Measurements from ENCODE around the gene ABAT. TPM values are rescaled to one million over a fixed set of nuclear protein-coding genes. Genes with fewer than 3 reads are reported as not detected.

The ABAT gene
- total RNA-seq, 1 experiment from 2014 or later: 4.7 TPM

DNA sequence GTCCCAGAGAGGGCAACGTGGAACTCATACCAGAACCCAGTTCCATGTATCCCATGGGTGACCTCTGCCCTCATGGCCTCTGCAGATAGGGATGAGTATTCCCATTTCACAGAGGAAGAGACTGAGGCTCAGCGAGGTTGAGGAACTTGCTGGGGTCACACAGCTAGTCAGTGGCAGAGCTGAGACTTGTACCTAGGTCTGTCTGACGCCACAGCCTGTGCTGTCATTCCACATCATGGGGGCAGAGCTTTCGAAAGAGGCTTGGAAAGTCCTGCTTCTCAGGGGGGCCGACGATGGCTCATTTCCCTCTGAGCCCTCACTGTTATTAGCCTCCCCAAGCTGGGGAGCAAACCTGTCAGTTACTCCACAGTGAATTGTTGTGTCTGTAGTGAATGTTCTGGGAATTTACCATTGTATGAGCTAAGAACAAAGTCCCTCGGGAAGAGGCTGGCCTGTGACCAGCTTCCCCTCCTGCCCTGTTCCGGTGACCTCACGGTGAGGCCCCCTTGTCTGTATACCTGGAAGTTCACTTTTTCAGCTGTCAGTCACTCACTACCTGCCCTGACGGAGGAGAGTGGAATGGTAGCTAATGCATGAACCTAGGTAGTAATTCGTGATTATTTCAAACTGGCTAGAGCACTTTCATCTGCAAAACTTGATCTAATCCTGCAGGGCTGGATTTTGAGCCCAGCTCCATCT lies 44.0 kb upstream of the ABAT start:
- intact Hi-C loops (cut with micrococcal nuclease): no loop called here

More for the DNA sequence above, 44.0 kb upstream of the ABAT start:
- RAD21 ChIA-PET (ENCODE audit: low non-redundant PET in 1 of 2, low total read pairs in 2 of 2, uncharacterized antibody in 2 of 2, unreplicated experiment in 2 of 2): no interaction called here
- CTCF ChIA-PET: no interaction called here
- Histone ChIP-seq H2AFZ (ENCODE audit: low read depth, low read length, poor library complexity, severe bottlenecking) (no peak overlapping the region), H3K9me3 (ENCODE audit: control insufficient read depth in 1 of 2, insufficient read depth in 1 of 2, low read depth in 1 of 2, low read length in 2 of 2) (no peaks in the 10 kb centered on the region), H3K27ac (ENCODE audit: low read depth, low read length) (no peak overlapping the region), H3K27me3 (ENCODE audit: insufficient read depth, low read length) (no peaks in the 10 kb centered on the region), H3K4me2 (ENCODE audit: low read length) (no peak overlapping the region), H4K20me1 (ENCODE audit: insufficient read depth) (no peaks in the 10 kb centered on the region), H3K79me2 (ENCODE audit: insufficient read depth, low read length) (peaks cover 16% of the 10 kb centered on the region), H3K9ac (ENCODE audit: low read length) (no peak overlapping the region), H3K4me3 (replicated peaks in 1 of 2; ENCODE audit: low read depth in 1 of 2, low read length in 2 of 2) (no peak overlapping the region), H3K4me1 (ENCODE audit: control insufficient read depth in 1 of 2, insufficient read depth in 2 of 2, low read length in 2 of 2) (no peaks in the 10 kb centered on the region), H3K36me3 (ENCODE audit: control insufficient read depth in 1 of 2, insufficient read depth in 2 of 2, low read length in 2 of 2) (peaks cover 46 to 47% of the 10 kb centered on the region in 2 experiments; a peak in 3 of 4 replicates), H3K9me2 (ENCODE audit: insufficient read depth) (no peaks in the 10 kb centered on the region)
- ATAC-seq (no peak), DNase-seq (ENCODE audit: low read depth, low spot score) (no peak)
- TF ChIP-seq, protein P1, sequence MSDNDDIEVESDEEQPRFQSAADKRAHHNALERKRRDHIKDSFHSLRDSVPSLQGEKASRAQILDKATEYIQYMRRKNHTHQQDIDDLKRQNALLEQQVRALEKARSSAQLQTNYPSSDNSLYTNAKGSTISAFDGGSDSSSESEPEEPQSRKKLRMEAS (IDR thresholded peaks at IDR 0.05): no peak
- TF ChIP-seq ZNF274 (IDR thresholded peaks at IDR 0.05; ENCODE audit: low read depth, low read length): no peak
- TF ChIP-seq POLR2A (IDR thresholded peaks at IDR 0.05; ENCODE audit: borderline replicate concordance, extremely low read depth, insufficient read depth, insufficient read length): no peak
- no peak for TF ChIP-seq ELF1 (IDR thresholded peaks at IDR 0.05; ENCODE audit: borderline replicate concordance, low read depth)
- TF ChIP-seq, protein P2, sequence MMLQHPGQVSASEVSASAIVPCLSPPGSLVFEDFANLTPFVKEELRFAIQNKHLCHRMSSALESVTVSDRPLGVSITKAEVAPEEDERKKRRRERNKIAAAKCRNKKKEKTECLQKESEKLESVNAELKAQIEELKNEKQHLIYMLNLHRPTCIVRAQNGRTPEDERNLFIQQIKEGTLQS (IDR thresholded peaks at IDR 0.05): no peak
- TF ChIP-seq POLR2AphosphoS5 (IDR thresholded peaks at IDR 0.05; ENCODE audit: low read depth, low read length): no peak
- TF ChIP-seq, protein P3, sequence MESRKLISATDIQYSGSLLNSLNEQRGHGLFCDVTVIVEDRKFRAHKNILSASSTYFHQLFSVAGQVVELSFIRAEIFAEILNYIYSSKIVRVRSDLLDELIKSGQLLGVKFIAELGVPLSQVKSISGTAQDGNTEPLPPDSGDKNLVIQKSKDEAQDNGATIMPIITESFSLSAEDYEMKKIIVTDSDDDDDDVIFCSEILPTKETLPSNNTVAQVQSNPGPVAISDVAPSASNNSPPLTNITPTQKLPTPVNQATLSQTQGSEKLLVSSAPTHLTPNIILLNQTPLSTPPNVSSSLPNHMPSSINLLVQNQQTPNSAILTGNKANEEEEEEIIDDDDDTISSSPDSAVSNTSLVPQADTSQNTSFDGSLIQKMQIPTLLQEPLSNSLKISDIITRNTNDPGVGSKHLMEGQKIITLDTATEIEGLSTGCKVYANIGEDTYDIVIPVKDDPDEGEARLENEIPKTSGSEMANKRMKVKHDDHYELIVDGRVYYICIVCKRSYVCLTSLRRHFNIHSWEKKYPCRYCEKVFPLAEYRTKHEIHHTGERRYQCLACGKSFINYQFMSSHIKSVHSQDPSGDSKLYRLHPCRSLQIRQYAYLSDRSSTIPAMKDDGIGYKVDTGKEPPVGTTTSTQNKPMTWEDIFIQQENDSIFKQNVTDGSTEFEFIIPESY (IDR thresholded peaks at IDR 0.05; ENCODE audit: extremely low read depth, insufficient replicate concordance, low read length): no peak
- TF ChIP-seq, protein P4, sequence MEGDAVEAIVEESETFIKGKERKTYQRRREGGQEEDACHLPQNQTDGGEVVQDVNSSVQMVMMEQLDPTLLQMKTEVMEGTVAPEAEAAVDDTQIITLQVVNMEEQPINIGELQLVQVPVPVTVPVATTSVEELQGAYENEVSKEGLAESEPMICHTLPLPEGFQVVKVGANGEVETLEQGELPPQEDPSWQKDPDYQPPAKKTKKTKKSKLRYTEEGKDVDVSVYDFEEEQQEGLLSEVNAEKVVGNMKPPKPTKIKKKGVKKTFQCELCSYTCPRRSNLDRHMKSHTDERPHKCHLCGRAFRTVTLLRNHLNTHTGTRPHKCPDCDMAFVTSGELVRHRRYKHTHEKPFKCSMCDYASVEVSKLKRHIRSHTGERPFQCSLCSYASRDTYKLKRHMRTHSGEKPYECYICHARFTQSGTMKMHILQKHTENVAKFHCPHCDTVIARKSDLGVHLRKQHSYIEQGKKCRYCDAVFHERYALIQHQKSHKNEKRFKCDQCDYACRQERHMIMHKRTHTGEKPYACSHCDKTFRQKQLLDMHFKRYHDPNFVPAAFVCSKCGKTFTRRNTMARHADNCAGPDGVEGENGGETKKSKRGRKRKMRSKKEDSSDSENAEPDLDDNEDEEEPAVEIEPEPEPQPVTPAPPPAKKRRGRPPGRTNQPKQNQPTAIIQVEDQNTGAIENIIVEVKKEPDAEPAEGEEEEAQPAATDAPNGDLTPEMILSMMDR (IDR thresholded peaks at IDR 0.05 in 2 of 3, conservative IDR thresholded peaks at IDR 0.05 in 1 of 3; ENCODE audit: borderline replicate concordance in 1 of 3, insufficient read depth in 1 of 3, low read depth in 2 of 3, low read length in 2 of 3): no peak
- TF ChIP-seq TCF7L2 (IDR thresholded peaks at IDR 0.05; ENCODE audit: borderline replicate concordance, extremely low read depth, insufficient read depth, insufficient read length): no peak
- TF ChIP-seq ZFX (IDR thresholded peaks at IDR 0.05): no peak
- TF ChIP-seq, protein P5, sequence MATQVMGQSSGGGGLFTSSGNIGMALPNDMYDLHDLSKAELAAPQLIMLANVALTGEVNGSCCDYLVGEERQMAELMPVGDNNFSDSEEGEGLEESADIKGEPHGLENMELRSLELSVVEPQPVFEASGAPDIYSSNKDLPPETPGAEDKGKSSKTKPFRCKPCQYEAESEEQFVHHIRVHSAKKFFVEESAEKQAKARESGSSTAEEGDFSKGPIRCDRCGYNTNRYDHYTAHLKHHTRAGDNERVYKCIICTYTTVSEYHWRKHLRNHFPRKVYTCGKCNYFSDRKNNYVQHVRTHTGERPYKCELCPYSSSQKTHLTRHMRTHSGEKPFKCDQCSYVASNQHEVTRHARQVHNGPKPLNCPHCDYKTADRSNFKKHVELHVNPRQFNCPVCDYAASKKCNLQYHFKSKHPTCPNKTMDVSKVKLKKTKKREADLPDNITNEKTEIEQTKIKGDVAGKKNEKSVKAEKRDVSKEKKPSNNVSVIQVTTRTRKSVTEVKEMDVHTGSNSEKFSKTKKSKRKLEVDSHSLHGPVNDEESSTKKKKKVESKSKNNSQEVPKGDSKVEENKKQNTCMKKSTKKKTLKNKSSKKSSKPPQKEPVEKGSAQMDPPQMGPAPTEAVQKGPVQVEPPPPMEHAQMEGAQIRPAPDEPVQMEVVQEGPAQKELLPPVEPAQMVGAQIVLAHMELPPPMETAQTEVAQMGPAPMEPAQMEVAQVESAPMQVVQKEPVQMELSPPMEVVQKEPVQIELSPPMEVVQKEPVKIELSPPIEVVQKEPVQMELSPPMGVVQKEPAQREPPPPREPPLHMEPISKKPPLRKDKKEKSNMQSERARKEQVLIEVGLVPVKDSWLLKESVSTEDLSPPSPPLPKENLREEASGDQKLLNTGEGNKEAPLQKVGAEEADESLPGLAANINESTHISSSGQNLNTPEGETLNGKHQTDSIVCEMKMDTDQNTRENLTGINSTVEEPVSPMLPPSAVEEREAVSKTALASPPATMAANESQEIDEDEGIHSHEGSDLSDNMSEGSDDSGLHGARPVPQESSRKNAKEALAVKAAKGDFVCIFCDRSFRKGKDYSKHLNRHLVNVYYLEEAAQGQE (IDR thresholded peaks at IDR 0.05; ENCODE audit: low read depth): no peak
- no peak for TF ChIP-seq EZH2phosphoT487 (IDR thresholded peaks at IDR 0.05; ENCODE audit: borderline replicate concordance)
- no peak for TF ChIP-seq YY1 (IDR thresholded peaks at IDR 0.05; ENCODE audit: extremely low read depth, insufficient replicate concordance, low read depth, low read length)
- no peak for TF ChIP-seq FOSL1 (IDR thresholded peaks at IDR 0.05; ENCODE audit: low read depth)
- TF ChIP-seq EZH2 (IDR thresholded peaks at IDR 0.05): no peak
- TF ChIP-seq CEBPB (IDR thresholded peaks at IDR 0.05; ENCODE audit: low read depth): no peak
- no TSS peak for BruUV-seq (replicated peaks)
- POLR2A ChIA-PET: no interaction called here
